Parathyroid adenoma (tissue), 2 donors: Measurements from ENCODE around the gene ADCY10.

Source experiments
- H2AFZ ChIP-seq: fragments of 300-600 bp; sonication (generic); one replicate; pipeline ENCODE4 v1.7.0; 2017; ENCODE audit warnings: antibody characterized with exemption, mild to moderate bottlenecking
- H3K27ac ChIP-seq: fragments of 300-600 bp; sonication (generic); one replicate; pipeline ENCODE4 v1.7.0; 2017
- H3K27me3 ChIP-seq: fragments of 300-600 bp; sonication (generic); one replicate; pipeline ENCODE4 v1.7.0; 2017; ENCODE audit warnings: low read length; ENCODE audit not compliant: control insufficient read depth, insufficient read depth
- H3K36me3 ChIP-seq: fragments of 300-600 bp; sonication (generic); one replicate; pipeline ENCODE4 v1.7.0; 2017; ENCODE audit warnings: low read length; ENCODE audit not compliant: control insufficient read depth, insufficient read depth
- H3K4me1 ChIP-seq: fragments of 300-600 bp; sonication (generic); one replicate; pipeline ENCODE4 v1.7.0; 2017; ENCODE audit warnings: control low read depth
- H3K4me2 ChIP-seq: fragments of 300-600 bp; sonication (generic); one replicate; pipeline ENCODE4 v1.7.0; 2017; ENCODE audit warnings: low read length
- H3K4me3 ChIP-seq: fragments of 300-600 bp; sonication (generic); one replicate; pipeline ENCODE4 v1.7.0; 2017; ENCODE audit warnings: low read depth, low read length
- H3K79me2 ChIP-seq: fragments of 300-600 bp; sonication (generic); one replicate; pipeline ENCODE4 v1.7.0; 2017; ENCODE audit warnings: control low read depth
- H3K9ac ChIP-seq: fragments of 300-600 bp; sonication (generic); one replicate; pipeline ENCODE4 v1.7.0; 2017; ENCODE audit warnings: mild to moderate bottlenecking
- H3K9me3 ChIP-seq: fragments of 300-600 bp; sonication (generic); one replicate; pipeline ENCODE4 v1.7.0; 2017; ENCODE audit warnings: low read length; ENCODE audit not compliant: control insufficient read depth
- CTCF ChIP-seq: fragments of 300-600 bp; sonication (generic); IDR thresholded peaks from one replicate; pipeline ENCODE4 v1.7.0; 2017; ENCODE audit warnings: antibody characterized with exemption, mild to moderate bottlenecking
- donor health status: primary hyperparathyroidism.

The ADCY10 gene

GRCh38 chr1:167860231-167860923, 53.6 kb downstream of the ADCY10 start:
- no peak overlapping the region for H3K27ac ChIP-seq
- H3K4me3 ChIP-seq = no peak overlapping the region
- no peaks in the 10 kb centered on the region for H3K9me3 ChIP-seq
- TF ChIP-seq CTCF = no peak
- H3K4me1 ChIP-seq = no peaks in the 10 kb centered on the region
- H3K79me2 ChIP-seq = no peaks in the 10 kb centered on the region
- H3K4me2 ChIP-seq = no peak overlapping the region
- H2AFZ ChIP-seq = no peak overlapping the region
- H3K36me3 ChIP-seq = no peaks in the 10 kb centered on the region
- no peaks in the 10 kb centered on the region for H3K27me3 ChIP-seq
- no peak overlapping the region for H3K9ac ChIP-seq

GRCh38 chr1:167856711-167857418, 57.1 kb downstream of the ADCY10 start:
- TF ChIP-seq CTCF = no peak
- no peaks in the 10 kb centered on the region for H3K79me2 ChIP-seq
- H3K36me3 ChIP-seq = no peaks in the 10 kb centered on the region
- no peaks in the 10 kb centered on the region for H3K27me3 ChIP-seq
- no peak overlapping the region for H3K9ac ChIP-seq
- H2AFZ ChIP-seq = no peak overlapping the region
- H3K4me1 ChIP-seq = no peaks in the 10 kb centered on the region
- no peak overlapping the region for H3K4me3 ChIP-seq
- no peak overlapping the region for H3K27ac ChIP-seq
- no peak overlapping the region for H3K4me2 ChIP-seq
- H3K9me3 ChIP-seq = no peaks in the 10 kb centered on the region

GRCh38 chr1:167854184-167854583, 59.8 kb downstream of the ADCY10 start:
- no peaks in the 10 kb centered on the region for H3K4me1 ChIP-seq
- no peak overlapping the region for H2AFZ ChIP-seq
- no peak overlapping the region for H3K27ac ChIP-seq
- no peak overlapping the region for H3K9ac ChIP-seq
- no peak overlapping the region for H3K4me3 ChIP-seq
- no peaks in the 10 kb centered on the region for H3K27me3 ChIP-seq
- no peak for TF ChIP-seq CTCF
- no peaks in the 10 kb centered on the region for H3K79me2 ChIP-seq
- no peaks in the 10 kb centered on the region for H3K36me3 ChIP-seq
- no peaks in the 10 kb centered on the region for H3K9me3 ChIP-seq
- H3K4me2 ChIP-seq = no peak overlapping the region

GRCh38 chr1:167849666-167850065, 64.3 kb downstream of the ADCY10 start:
- Histone ChIP-seq H3K4me3 (no peak overlapping the region), H3K4me2 (no peak overlapping the region), H3K9me3 (no peaks in the 10 kb centered on the region), H3K9ac (no peak overlapping the region), H3K27me3 (no peaks in the 10 kb centered on the region), H2AFZ (no peak overlapping the region), H3K4me1 (no peaks in the 10 kb centered on the region), H3K36me3 (no peaks in the 10 kb centered on the region), H3K27ac (no peak overlapping the region), H3K79me2 (no peaks in the 10 kb centered on the region)
- TF ChIP-seq CTCF = no peak
